Esophagus squamous epithelium (tissue), 4 donors: Measurements from ENCODE around the gene TMEM51.

Experiments used
- POLR2A ChIP-seq, 4 donors: fragments of 450-650 bp; IDR thresholded peaks; one replicate each; pipeline ENCODE4 v1.6.1; 2017; ENCODE audit warnings: antibody characterized with exemption in 4 of 4, mild to moderate bottlenecking in 4 of 4, moderate library complexity in 3 of 4
- TF ChIP-seq, protein P1 (sequence below), 6 experiments: fragments of 450-650 bp in 4 of 6; fragments of 200-600 bp in 2 of 6; sonication (generic) in 2 of 6; IDR thresholded peaks; one replicate each; pipeline ENCODE4 v1.5.1; 2016 to 2019; ENCODE audit warnings: antibody characterized with exemption in 6 of 6, mild to moderate bottlenecking in 4 of 6, moderate library complexity in 4 of 6

DNA sequence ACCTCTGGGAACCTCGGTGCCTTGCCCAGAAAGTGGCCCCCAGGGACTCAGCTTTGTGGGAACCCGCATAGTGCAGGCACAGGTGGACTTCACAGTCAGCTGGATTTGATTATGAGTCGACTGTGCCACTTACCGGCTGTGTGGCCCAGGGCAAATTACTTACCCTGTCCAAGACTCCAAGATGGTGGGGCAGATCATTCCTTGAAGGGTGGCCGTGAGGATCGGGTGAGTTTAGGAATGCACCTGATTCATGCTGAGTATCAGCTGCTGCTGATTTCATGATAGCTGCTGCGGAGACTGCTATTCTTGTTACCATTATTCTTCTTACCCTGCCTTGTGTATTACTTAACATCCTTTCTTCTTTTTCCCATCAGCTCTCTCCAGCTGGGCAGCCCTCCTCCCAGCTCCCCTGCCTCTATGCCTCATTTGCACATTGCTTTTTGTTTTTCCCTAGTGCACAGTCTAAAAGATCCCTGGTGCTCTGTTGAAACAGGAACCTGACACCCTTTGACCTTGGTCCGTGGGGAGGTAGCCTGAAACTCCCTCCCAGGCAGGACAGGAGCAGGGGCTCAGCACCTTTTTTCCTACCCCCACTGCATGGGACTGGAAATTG lies 53.0 kb downstream of the TMEM51 start:
- TF ChIP-seq, protein P1, sequence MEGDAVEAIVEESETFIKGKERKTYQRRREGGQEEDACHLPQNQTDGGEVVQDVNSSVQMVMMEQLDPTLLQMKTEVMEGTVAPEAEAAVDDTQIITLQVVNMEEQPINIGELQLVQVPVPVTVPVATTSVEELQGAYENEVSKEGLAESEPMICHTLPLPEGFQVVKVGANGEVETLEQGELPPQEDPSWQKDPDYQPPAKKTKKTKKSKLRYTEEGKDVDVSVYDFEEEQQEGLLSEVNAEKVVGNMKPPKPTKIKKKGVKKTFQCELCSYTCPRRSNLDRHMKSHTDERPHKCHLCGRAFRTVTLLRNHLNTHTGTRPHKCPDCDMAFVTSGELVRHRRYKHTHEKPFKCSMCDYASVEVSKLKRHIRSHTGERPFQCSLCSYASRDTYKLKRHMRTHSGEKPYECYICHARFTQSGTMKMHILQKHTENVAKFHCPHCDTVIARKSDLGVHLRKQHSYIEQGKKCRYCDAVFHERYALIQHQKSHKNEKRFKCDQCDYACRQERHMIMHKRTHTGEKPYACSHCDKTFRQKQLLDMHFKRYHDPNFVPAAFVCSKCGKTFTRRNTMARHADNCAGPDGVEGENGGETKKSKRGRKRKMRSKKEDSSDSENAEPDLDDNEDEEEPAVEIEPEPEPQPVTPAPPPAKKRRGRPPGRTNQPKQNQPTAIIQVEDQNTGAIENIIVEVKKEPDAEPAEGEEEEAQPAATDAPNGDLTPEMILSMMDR (IDR thresholded peaks at IDR 0.05) = no peak
- TF ChIP-seq POLR2A (IDR thresholded peaks at IDR 0.05) = no peak
